Stomach smooth muscle (tissue), 2 donors: ENCODE results near the gene ZSCAN23.
"Not testable (repeated sequence)": the region's sequence is repeated elsewhere in the genome, so short reads cannot be mapped to it uniquely, and the experiment has no call there.

Experiments used
- H3K27ac ChIP-seq: one replicate; pipeline ENCODE4 v1.7.0; 2013; ENCODE audit warnings: mild to moderate bottlenecking, low read length, inconsistent platforms
- H3K27me3 ChIP-seq, 2 donors: one replicate each; pipeline ENCODE4 v1.7.0; 2013; ENCODE audit warnings: low read length in 2 of 2; ENCODE audit not compliant: insufficient read depth in 2 of 2, control insufficient read depth in 1 of 2
- H3K36me3 ChIP-seq, 2 donors: one replicate each; pipeline ENCODE4 v1.7.0; 2013; ENCODE audit warnings: low read length in 2 of 2; ENCODE audit not compliant: control insufficient read depth in 2 of 2, insufficient read depth in 2 of 2
- H3K4me1 ChIP-seq: one replicate; pipeline ENCODE4 v1.7.0; 2013; ENCODE audit warnings: low read length; ENCODE audit not compliant: control insufficient read depth, insufficient read depth
- H3K4me3 ChIP-seq, 2 donors: one replicate each; pipeline ENCODE4 v1.7.0; 2013; ENCODE audit warnings: low read length in 2 of 2
- H3K9ac ChIP-seq, 2 donors: one replicate each; pipeline ENCODE4 v1.7.0; 2013; ENCODE audit warnings: low read length in 2 of 2, mild to moderate bottlenecking in 1 of 2
- H3K9me3 ChIP-seq, 2 donors: one replicate each; pipeline ENCODE4 v1.7.0; 2013; ENCODE audit warnings: low read length in 2 of 2; ENCODE audit not compliant: control insufficient read depth in 2 of 2
- donor health status: healthy.
- donor health status: Pancreatic carcinoma.

The ZSCAN23 gene

GRCh38 chr6:28474441-28475219 lies 31.3 kb upstream of the ZSCAN23 start:
- no peaks in the 10 kb centered on the region for H3K9me3 ChIP-seq
- no peak overlapping the region for H3K9ac ChIP-seq
- no peak overlapping the region for H3K4me3 ChIP-seq

DNA sequence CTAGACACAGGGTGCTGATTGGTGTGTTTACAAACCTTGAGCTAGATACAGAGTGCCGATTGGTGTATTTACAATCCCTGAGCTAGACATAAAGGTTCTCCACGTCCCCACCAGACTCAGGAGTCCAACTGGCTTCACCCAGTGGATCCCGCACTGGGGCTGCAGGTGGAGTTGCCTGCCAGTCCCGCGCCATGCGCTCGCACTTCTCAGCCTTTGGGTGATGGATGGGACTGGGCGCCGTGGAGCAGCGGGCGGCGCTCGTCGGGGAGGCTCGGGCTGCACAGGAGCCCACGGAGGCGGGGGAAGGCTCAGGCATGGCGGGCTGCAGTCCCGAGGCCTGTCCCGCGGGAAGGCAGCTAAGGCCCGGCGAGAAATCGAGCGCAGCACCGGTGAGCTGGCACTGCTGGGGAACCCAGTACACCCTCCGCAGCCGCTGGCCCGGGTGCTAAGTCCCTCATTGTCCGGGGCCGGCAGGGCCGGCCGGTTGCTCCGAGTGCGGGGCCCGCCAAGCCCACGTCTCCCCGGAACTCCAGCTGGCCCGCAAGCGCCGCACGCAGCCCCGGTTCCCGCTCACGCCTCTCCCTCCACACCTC lies 26.0 kb upstream of the ZSCAN23 start:
- H3K9me3 ChIP-seq, H3K27ac ChIP-seq, H3K9ac ChIP-seq, H3K36me3 ChIP-seq, H3K4me1 ChIP-seq, H3K27me3 ChIP-seq, H3K4me3 ChIP-seq: not testable (repeated sequence)

More at GRCh38 chr6:28474441-28475219, 31.3 kb upstream of the ZSCAN23 start:
- H3K27ac ChIP-seq = no peak overlapping the region
- no peaks in the 10 kb centered on the region for H3K36me3 ChIP-seq
- peaks cover 7 to 9% of the 10 kb centered on the region in 2 donors for H3K27me3 ChIP-seq
- H3K4me1 ChIP-seq = no peaks in the 10 kb centered on the region

GRCh38 chr6:28468056-28468455 lies 24.8 kb upstream of the ZSCAN23 start:
- H3K4me1 ChIP-seq = no peaks in the 10 kb centered on the region
- H3K9me3 ChIP-seq = peaks cover 3 to 4% of the 10 kb centered on the region in 2 donors
- H3K27me3 ChIP-seq = no peaks in the 10 kb centered on the region
- H3K4me3 ChIP-seq = no peak overlapping the region
- H3K9ac ChIP-seq = no peak overlapping the region
- no peaks in the 10 kb centered on the region for H3K36me3 ChIP-seq
- no peak overlapping the region for H3K27ac ChIP-seq

- Histone ChIP-seq H3K9ac (no peak overlapping the region), H3K27me3 (peaks cover 2 to 8% of the 10 kb centered on the region in 2 donors), H3K4me1 (no peaks in the 10 kb centered on the region), H3K36me3 (no peaks in the 10 kb centered on the region), H3K4me3 (no peak overlapping the region), H3K27ac (no peak overlapping the region), H3K9me3 (no peaks in the 10 kb centered on the region)
These were observed 19.1 kb upstream of the ZSCAN23 start for GRCh38 chr6:28462401-28462800.

DNA sequence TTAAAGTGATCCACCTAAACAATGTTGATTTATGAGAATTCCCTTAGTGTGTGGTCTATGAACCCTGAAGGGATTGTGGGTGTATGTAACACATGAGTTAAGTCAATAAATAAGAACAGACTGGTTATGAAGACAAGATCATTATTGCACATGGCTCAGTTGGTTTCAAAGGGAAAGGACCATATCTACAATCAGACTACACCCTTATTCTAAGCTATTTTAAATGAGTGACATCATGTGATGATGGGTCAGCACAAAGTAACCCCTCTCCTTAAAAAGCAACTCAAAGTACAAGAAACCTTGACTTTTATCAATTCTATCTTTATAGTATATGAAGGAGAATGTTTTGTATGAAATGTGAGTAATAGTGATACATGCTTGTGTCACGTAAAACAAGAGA lies 15.3 kb upstream of the ZSCAN23 start:
- Histone ChIP-seq H3K4me1 (no peaks in the 10 kb centered on the region), H3K27me3 (peaks cover 11 to 19% of the 10 kb centered on the region in 2 donors), H3K9ac (no peak overlapping the region), H3K27ac (no peak overlapping the region), H3K9me3 (no peaks in the 10 kb centered on the region), H3K4me3 (no peak overlapping the region), H3K36me3 (no peaks in the 10 kb centered on the region)

DNA sequence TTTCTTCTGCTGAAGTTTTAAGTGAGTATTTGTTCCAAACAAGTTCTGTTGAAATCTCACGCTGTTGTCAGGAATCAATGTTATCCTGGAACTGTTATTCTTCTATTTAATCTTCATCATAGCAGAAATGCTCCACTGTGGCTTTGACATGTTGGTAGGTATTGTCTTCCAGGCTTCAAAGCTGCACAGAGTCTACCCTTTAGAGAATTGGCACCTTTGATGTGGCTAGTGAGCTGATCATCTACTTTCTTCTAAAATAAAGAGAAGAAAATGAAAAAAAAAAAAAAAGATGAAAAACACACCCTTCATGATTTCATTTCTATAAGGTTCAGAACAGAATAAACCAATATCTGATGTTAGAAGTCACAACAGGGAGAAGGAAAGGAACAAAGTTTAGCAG lies 5.8 kb upstream of the ZSCAN23 start:
- no peak overlapping the region for H3K4me3 ChIP-seq
- H3K4me1 ChIP-seq = peaks cover 7% of the 10 kb centered on the region
- H3K36me3 ChIP-seq = no peaks in the 10 kb centered on the region
- H3K27ac ChIP-seq = no peak overlapping the region
- H3K9me3 ChIP-seq = no peaks in the 10 kb centered on the region
- no peak overlapping the region for H3K9ac ChIP-seq
- H3K27me3 ChIP-seq = peaks cover 15 to 16% of the 10 kb centered on the region in 2 donors

DNA sequence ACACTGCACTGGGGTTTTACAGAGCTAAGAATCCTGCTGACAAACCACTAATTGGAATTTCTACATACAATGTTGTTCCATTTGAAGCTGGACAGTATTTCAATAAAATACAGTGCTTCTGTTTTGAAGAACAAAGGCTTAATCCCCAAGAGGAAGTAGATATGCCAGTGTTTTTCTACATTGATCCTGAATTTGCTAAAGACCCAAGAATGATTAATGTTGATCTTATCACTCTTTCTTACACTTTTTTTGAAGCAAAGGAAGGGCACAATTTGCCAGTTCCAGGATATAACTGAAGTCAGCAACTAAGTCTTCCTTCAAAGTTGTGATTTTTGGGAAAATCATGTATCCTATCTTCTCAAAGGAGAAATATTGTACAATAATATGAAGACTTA lies 4.2 kb upstream of the ZSCAN23 start:
- not testable (repeated sequence) for H3K9ac ChIP-seq, H3K27ac ChIP-seq, H3K36me3 ChIP-seq, H3K9me3 ChIP-seq, H3K4me1 ChIP-seq
- H3K4me3 ChIP-seq = peak overlapping the region; percentile 24 to 67
- H3K27me3 ChIP-seq = peaks cover 13 to 15% of the 10 kb centered on the region in 2 donors

- Histone ChIP-seq H3K27me3 (peaks cover 13 to 15% of the 10 kb centered on the region in 2 donors), H3K9me3 (no peaks in the 10 kb centered on the region), H3K27ac (no peak overlapping the region), H3K4me3 (peak overlapping the region; percentile 24 to 67), H3K4me1 (peaks cover 7% of the 10 kb centered on the region), H3K36me3 (no peaks in the 10 kb centered on the region), H3K9ac (no peak overlapping the region)
These were observed 3.7 kb upstream of the ZSCAN23 start for GRCh38 chr6:28446818-28447511.

DNA sequence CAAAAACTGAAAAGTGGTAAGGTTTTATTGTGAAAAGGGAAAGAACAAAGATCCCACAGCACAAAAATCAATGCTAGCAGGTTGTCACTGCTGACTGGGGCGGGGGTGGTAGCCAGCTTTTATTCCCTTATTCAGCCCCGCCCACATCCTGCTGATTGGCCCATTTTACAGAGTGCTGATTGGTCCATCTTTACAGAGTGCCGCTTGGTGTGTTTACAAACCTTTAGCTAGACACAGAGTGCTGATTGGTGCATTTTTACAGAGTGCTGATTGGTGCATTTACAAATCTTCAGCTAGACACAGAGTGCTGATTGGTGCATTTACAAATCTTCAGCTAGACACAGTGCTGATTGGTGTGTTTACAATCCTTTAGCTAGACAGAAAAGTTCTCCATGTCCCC lies 1.5 kb upstream of the ZSCAN23 start:
- H3K36me3 ChIP-seq, H3K4me1 ChIP-seq, H3K4me3 ChIP-seq, H3K27ac ChIP-seq, H3K9me3 ChIP-seq, H3K9ac ChIP-seq: not testable (repeated sequence)
- peaks cover 13% of the 10 kb centered on the region in 2 donors for H3K27me3 ChIP-seq

GRCh38 chr6:28442586-28442985 lies 705 bp downstream of the ZSCAN23 start:
- Histone ChIP-seq H3K4me3 (peak overlapping the region; percentile 97 to 98), H3K9me3 (no peaks in the 10 kb centered on the region), H3K36me3 (no peaks in the 10 kb centered on the region), H3K9ac (peak overlapping the region; percentile 91 to 97), H3K27ac (peak overlapping the region; percentile 71), H3K27me3 (peaks cover 11% of the 10 kb centered on the region in 2 donors), H3K4me1 (peaks cover 7% of the 10 kb centered on the region)
